Mesendoderm (in vitro differentiated cells): ENCODE results near the gene SNRPA1.

ENCODE experiments used
- DNase-seq: peaks from one replicate; pipeline ENCODE4 v3.0.0; 2013
- H2AK5ac ChIP-seq: 2 replicates; pipeline ENCODE4 v1.6.1; 2013; ENCODE audit warnings: low read length, inconsistent platforms
- H2BK120ac ChIP-seq: 2 replicates; pipeline ENCODE4 v1.6.1; 2013; ENCODE audit warnings: low read depth, mild to moderate bottlenecking, low read length, moderate library complexity, mixed read lengths
- H2BK15ac ChIP-seq: replicated peaks from 2 replicates; pipeline ENCODE4 v1.6.1; 2013; ENCODE audit warnings: low read depth, mild to moderate bottlenecking, moderate library complexity
- H2BK5ac ChIP-seq: 2 replicates; pipeline ENCODE4 v1.6.1; 2013; ENCODE audit warnings: low read length, inconsistent platforms
- H3K18ac ChIP-seq: 2 replicates; pipeline ENCODE4 v1.6.1; 2013; ENCODE audit warnings: mild to moderate bottlenecking, low read length, mixed read lengths
- H3K23ac ChIP-seq: one replicate; pipeline ENCODE4 v1.6.1; 2013; ENCODE audit warnings: low read length
- H3K27ac ChIP-seq: 2 replicates; pipeline ENCODE4 v1.5.1; 2013; ENCODE audit warnings: low read depth, mild to moderate bottlenecking, inconsistent platforms, low read length, moderate library complexity
- H3K27me3 ChIP-seq: 2 replicates; pipeline ENCODE4 v1.6.1; 2013; ENCODE audit warnings: low read length, control low read depth, mild to moderate bottlenecking, inconsistent platforms; ENCODE audit not compliant: insufficient read depth, poor library complexity
- H3K36me3 ChIP-seq: 2 replicates; pipeline ENCODE4 v1.6.1; 2013; ENCODE audit warnings: low read length, inconsistent platforms; ENCODE audit not compliant: control insufficient read depth, insufficient read depth
- H3K4ac ChIP-seq: one replicate; pipeline ENCODE4 v1.6.1; 2013; ENCODE audit warnings: low read depth, mild to moderate bottlenecking, low read length, moderate library complexity
- H3K4me1 ChIP-seq: 2 replicates; pipeline ENCODE4 v1.6.1; 2013; ENCODE audit warnings: low read depth, low read length, inconsistent platforms; ENCODE audit not compliant: control insufficient read depth
- H3K4me2 ChIP-seq: 2 replicates; pipeline ENCODE4 v1.6.1; 2013; ENCODE audit warnings: low read length
- H3K4me3 ChIP-seq: 2 replicates; pipeline ENCODE4 v1.5.1; 2013; ENCODE audit warnings: mild to moderate bottlenecking, low read length
- H3K56ac ChIP-seq: one replicate; pipeline ENCODE4 v1.6.1; 2013; ENCODE audit warnings: low read length
- H3K79me1 ChIP-seq: 2 replicates; pipeline ENCODE4 v1.6.1; 2013; ENCODE audit warnings: low read length, inconsistent platforms
- H3K79me2 ChIP-seq: 2 replicates; pipeline ENCODE4 v1.6.1; 2013; ENCODE audit warnings: mild to moderate bottlenecking, low read length; ENCODE audit not compliant: control insufficient read depth, insufficient read depth
- H3K9ac ChIP-seq: 2 replicates; pipeline ENCODE4 v1.6.1; 2013; ENCODE audit warnings: low read length, inconsistent platforms
- H4K5ac ChIP-seq: one replicate; pipeline ENCODE4 v1.6.1; 2013; ENCODE audit warnings: low read length
- H4K8ac ChIP-seq: one replicate; pipeline ENCODE4 v1.6.1; 2013; ENCODE audit warnings: low read depth, mild to moderate bottlenecking, control low read depth, low read length, moderate library complexity
- WGBS: extraction: QIAGEN DNeasy Blood & Tissue Kit; methylation state at CpG from one replicate; pipeline ENCODE4 v1.1.7; 2013; ENCODE audit warnings: low lambda C conversion rate, missing lambda C conversion rate; ENCODE audit not compliant: insufficient coverage; ENCODE audit errors: extremely low coverage; 5-methylcytosine and 5-hydroxymethylcytosine counted together

The SNRPA1 gene

GRCh38 chr15:101275018-101275417 lies 20.0 kb downstream of the SNRPA1 start:
- peaks cover 15% of the 10 kb centered on the region for H3K79me2 ChIP-seq
- H3K36me3 ChIP-seq, result peaks cover 16% of the 10 kb centered on the region
- H2AK5ac ChIP-seq, result no peak overlapping the region
- H3K23ac ChIP-seq, result no peak overlapping the region
- no peak overlapping the region for H3K9ac ChIP-seq
- no peak overlapping the region for H3K18ac ChIP-seq
- no peak overlapping the region for H4K8ac ChIP-seq
- no CpG with 5 or more reads among the region's 5 CpGs for WGBS
- no peak overlapping the region for H4K5ac ChIP-seq
- H3K4me1 ChIP-seq, result no peaks in the 10 kb centered on the region
- DNase-seq, result no peak
- no peak overlapping the region for H2BK15ac ChIP-seq
- no peak overlapping the region for H3K4ac ChIP-seq
- H3K27ac ChIP-seq, result no peak overlapping the region
- H3K79me1 ChIP-seq, result peaks cover 10% of the 10 kb centered on the region
- H3K4me2 ChIP-seq, result no peak overlapping the region
- H3K27me3 ChIP-seq, result no peaks in the 10 kb centered on the region
- H3K4me3 ChIP-seq, result no peak overlapping the region
- no peak overlapping the region for H3K56ac ChIP-seq
- H2BK5ac ChIP-seq, result no peak overlapping the region
- H2BK120ac ChIP-seq, result no peak overlapping the region

- Histone ChIP-seq H3K36me3 (peaks cover 16% of the 10 kb centered on the region), H3K27ac (no peak overlapping the region)
These were observed 21.5 kb downstream of the SNRPA1 start for GRCh38 chr15:101273534-101273933.

GRCh38 chr15:101272584-101272983 lies 22.5 kb downstream of the SNRPA1 start:
- DNase-seq, result no peak
- Histone ChIP-seq H3K27me3 (no peaks in the 10 kb centered on the region), H3K23ac (no peak overlapping the region), H2AK5ac (no peak overlapping the region), H3K4me2 (no peak overlapping the region), H3K4me3 (no peak overlapping the region), H2BK5ac (no peak overlapping the region), H3K4ac (no peak overlapping the region), H3K56ac (no peak overlapping the region), H3K79me2 (peaks cover 15% of the 10 kb centered on the region), H3K4me1 (no peaks in the 10 kb centered on the region), H2BK15ac (no peak overlapping the region), H3K18ac (no peak overlapping the region), H3K79me1 (peaks cover 10% of the 10 kb centered on the region), H2BK120ac (no peak overlapping the region), H4K5ac (no peak overlapping the region), H3K36me3 (peaks cover 16% of the 10 kb centered on the region), H3K27ac (no peak overlapping the region), H3K9ac (no peak overlapping the region), H4K8ac (no peak overlapping the region)
- no CpG with 5 or more reads among the region's 9 CpGs for WGBS

More at GRCh38 chr15:101273534-101273933, 21.5 kb downstream of the SNRPA1 start:
- H3K9ac ChIP-seq, result no peak overlapping the region
- no peaks in the 10 kb centered on the region for H3K27me3 ChIP-seq
- no CpG with 5 or more reads among the region's 5 CpGs for WGBS
- H4K8ac ChIP-seq, result no peak overlapping the region
- no peak overlapping the region for H4K5ac ChIP-seq
- H3K4me2 ChIP-seq, result no peak overlapping the region
- H2BK15ac ChIP-seq, result no peak overlapping the region
- no peaks in the 10 kb centered on the region for H3K4me1 ChIP-seq
- H2BK5ac ChIP-seq, result no peak overlapping the region
- H2BK120ac ChIP-seq, result no peak overlapping the region
- no peak for DNase-seq
- H3K56ac ChIP-seq, result no peak overlapping the region
- H3K23ac ChIP-seq, result no peak overlapping the region
- no peak overlapping the region for H3K18ac ChIP-seq
- H3K4me3 ChIP-seq, result no peak overlapping the region
- no peak overlapping the region for H3K4ac ChIP-seq
- peaks cover 15% of the 10 kb centered on the region for H3K79me2 ChIP-seq
- no peak overlapping the region for H2AK5ac ChIP-seq
- peaks cover 10% of the 10 kb centered on the region for H3K79me1 ChIP-seq

GRCh38 chr15:101269479-101270223 lies 25.4 kb downstream of the SNRPA1 start:
- Histone ChIP-seq H3K9ac (no peak overlapping the region), H3K36me3 (peaks cover 11% of the 10 kb centered on the region), H3K4me3 (no peak overlapping the region), H2BK5ac (no peak overlapping the region), H3K56ac (no peak overlapping the region), H3K18ac (no peak overlapping the region), H3K4me1 (peaks cover 5% of the 10 kb centered on the region), H3K27me3 (no peaks in the 10 kb centered on the region), H3K79me1 (no peaks in the 10 kb centered on the region), H2BK15ac (no peak overlapping the region), H3K27ac (no peak overlapping the region), H3K23ac (no peak overlapping the region), H4K8ac (no peak overlapping the region), H3K4me2 (no peak overlapping the region), H2AK5ac (no peak overlapping the region), H3K4ac (no peak overlapping the region), H3K79me2 (no peaks in the 10 kb centered on the region), H2BK120ac (no peak overlapping the region), H4K5ac (no peak overlapping the region)
- WGBS, result no CpG with 5 or more reads among the region's 16 CpGs
- DNase-seq, result peak; percentile 58

GRCh38 chr15:101267320-101268104 lies 27.5 kb downstream of the SNRPA1 start:
- H3K27ac ChIP-seq, result no peak overlapping the region
- no peak overlapping the region for H4K5ac ChIP-seq
- H2BK120ac ChIP-seq, result no peak overlapping the region
- H3K56ac ChIP-seq, result no peak overlapping the region
- no peak overlapping the region for H2AK5ac ChIP-seq
- peak; percentile 62 for DNase-seq
- H2BK5ac ChIP-seq, result no peak overlapping the region
- H3K79me2 ChIP-seq, result no peaks in the 10 kb centered on the region
- no peaks in the 10 kb centered on the region for H3K79me1 ChIP-seq
- H3K4me3 ChIP-seq, result no peak overlapping the region
- no peak overlapping the region for H3K9ac ChIP-seq
- H3K27me3 ChIP-seq, result no peaks in the 10 kb centered on the region
- no CpG with 5 or more reads among the region's 18 CpGs for WGBS
- no peak overlapping the region for H3K4me2 ChIP-seq
- H2BK15ac ChIP-seq, result no peak overlapping the region
- no peak overlapping the region for H3K18ac ChIP-seq
- no peak overlapping the region for H3K4ac ChIP-seq
- no peak overlapping the region for H3K23ac ChIP-seq
- peaks cover 5% of the 10 kb centered on the region for H3K4me1 ChIP-seq
- no peak overlapping the region for H4K8ac ChIP-seq
- H3K36me3 ChIP-seq, result peaks cover 4% of the 10 kb centered on the region
